Activated CD8-positive, alpha-beta memory T cell treated with anti-CD3 and anti-CD28 coated beads, Interleukin-2, amount 50 U/mL, for 24 hours (primary cell): ENCODE results near the gene FXYD2.

ENCODE experiments used
- DNase-seq: peaks from one replicate; pipeline ENCODE4 v3.0.0-alpha.2; 2020; ENCODE audit errors: extremely low read depth

Gene FXYD2

GRCh38 chr11:117857734-117858414 is 33.3 kb upstream of the FXYD2 start:
- DNase-seq, result no peak

DNA sequence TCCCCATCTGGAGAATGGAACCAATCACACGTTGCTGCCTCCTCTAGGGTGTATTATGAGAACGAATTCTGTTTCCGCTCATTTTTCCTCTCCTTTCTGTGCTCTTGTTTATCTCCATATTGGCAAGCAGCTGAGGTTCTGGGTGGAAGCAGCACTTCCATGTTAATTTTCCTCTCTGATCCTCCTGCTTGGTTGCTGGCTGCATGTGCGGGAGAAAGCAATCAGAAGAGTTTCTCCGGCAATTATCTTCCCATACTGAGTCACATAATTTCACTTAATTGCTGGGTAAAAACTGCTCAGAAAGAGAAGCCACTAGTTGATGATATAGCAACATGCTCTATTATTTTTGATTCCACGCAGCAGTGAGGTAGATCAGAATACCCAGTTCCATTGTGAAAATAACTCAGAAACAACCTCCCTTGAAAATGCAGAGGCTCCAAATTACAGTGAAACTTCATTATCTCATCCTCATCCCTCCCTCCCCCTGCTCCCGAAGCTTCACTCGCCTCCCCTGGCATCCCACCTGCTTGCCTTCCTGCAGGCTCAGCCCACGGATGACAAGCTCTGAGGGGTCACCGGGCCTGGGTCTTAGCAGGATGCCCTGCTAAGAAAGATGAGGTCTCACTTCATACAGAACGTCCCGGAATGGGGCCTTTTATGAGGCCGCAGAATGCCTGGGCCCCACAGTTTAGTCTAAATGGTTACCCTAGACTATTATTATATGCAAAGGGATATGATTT is 31.5 kb upstream of the FXYD2 start:
- no peak for DNase-seq

DNA sequence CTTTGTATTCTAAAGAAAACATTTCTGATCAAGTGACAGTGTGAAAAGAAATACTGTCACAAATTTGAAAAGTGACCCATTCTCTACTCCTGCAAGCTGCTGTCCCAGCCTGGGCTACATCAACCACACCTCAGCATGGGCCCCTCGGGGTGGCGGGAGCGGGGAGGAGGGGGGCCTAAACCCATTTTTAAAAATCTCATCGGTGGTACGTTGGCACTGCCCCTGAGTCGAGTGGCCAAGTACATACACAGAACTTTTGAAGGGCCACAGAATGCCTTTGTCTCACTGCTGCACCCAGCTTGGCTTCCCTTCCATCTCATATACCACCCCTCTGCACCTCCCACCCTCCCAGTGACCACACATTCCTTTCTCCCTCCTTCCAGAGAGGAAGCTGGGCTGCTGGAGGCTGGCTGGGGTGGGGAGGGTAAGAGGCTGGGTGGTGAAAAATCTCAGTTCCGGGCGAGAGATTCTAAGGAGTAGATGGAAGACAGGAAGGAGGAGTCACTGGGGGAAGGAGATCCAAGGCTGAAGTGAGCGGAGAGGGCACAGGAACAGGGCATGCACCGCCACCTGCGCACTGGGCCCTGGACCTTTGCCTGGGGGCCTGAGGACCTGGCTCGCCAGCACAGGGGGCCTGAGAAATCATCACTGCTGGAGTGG is 30.8 kb upstream of the FXYD2 start:
- DNase-seq, result no peak

DNA sequence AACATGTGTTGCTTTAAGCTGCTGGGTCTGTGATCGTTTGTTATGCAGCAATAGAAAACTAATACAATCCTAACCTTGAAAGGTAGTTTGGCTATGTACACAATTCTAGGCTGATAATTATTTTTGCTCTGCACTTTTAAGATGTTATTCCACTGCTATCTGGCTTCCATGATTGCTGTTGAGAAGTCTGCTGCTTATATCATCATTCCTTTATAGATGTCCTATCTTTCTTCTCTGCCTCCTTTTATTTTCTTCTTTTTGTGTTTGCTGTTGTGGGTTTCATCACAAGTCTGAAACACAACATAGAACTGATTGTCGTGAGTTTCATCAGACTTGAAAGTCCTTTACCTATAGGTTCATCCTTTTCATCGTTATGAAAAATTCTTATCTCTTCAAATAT is 27.8 kb upstream of the FXYD2 start:
- no peak for DNase-seq

DNA sequence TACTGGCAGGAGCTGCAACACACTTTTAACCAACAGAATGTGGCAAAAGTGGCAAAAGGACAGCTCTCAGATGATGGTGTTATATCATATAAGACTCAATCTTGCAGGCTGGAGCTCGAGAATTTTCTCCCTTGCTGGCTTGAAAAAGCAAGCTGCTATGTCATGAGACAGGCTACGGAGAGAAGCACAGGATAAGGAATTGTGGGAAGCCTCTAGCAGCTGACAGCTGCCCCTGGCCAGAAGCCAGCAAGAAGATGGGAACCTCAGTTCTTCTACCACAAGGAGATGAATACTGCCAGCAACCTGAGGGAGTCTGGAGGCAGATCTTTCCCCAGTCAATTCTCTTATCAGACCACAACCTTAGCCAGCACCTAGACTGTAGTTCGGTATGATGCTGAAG is 27.3 kb upstream of the FXYD2 start:
- DNase-seq, result no peak

DNA sequence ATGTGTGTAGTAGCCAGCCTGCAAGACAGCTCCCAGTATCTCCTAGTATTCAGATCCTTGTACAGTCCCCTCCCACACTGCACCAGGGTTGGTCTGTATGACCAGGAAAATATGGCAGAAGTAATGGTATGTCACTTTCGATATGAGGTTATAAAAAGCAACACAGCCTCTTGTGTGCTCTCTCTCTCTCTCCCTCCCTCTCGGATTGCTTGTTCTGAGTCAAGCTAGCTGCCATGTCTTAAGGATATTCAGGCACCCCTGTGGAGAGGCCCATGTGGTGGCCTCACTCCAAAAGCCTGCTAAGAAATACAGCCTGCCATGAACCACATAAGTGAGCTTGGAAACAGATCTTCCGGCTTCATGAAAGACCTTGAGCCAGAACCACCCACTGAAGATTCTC is 26.6 kb upstream of the FXYD2 start:
- DNase-seq, result no peak

- no peak for DNase-seq
These were observed 25.4 kb upstream of the FXYD2 start for GRCh38 chr11:117849781-117850414.

DNA sequence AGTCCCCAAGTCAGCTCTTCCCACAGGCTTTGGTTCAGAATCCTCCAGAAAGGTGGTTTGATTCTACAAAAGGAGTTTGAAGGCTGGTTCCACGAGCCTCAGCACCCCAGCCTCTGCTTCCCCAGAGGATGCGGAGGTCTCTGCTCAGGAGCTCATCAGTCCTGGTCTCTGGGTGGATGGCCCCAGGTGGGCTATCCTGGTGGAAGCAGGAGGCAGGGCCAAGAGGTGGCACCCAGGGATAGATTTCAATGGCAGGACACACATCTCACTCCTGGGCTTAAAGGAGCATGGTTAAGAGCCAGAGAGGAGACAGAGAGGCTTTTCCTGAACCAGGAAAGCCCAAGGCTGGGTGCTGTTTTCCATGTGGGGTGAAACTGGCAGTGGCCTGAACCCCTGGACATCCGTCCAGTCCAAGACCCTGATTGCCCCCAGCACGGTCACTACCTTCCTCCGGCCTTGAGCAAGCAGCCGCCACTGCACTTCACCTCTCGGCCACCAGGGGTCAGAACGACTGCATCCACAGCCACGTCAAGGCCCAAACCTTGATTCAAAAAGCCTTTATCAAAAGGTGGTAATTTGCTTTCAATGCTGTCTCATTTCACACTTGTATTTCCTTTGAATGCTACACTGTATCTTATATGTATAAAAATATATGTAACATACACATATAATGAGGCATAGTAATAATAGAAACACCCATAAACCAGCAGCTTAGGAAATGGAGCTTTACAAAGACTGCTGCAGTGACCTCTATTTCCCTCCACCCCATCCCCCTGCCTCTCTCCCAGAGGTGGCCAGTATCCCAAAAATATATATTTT is 19.3 kb upstream of the FXYD2 start:
- peak; percentile 66 for DNase-seq

DNA sequence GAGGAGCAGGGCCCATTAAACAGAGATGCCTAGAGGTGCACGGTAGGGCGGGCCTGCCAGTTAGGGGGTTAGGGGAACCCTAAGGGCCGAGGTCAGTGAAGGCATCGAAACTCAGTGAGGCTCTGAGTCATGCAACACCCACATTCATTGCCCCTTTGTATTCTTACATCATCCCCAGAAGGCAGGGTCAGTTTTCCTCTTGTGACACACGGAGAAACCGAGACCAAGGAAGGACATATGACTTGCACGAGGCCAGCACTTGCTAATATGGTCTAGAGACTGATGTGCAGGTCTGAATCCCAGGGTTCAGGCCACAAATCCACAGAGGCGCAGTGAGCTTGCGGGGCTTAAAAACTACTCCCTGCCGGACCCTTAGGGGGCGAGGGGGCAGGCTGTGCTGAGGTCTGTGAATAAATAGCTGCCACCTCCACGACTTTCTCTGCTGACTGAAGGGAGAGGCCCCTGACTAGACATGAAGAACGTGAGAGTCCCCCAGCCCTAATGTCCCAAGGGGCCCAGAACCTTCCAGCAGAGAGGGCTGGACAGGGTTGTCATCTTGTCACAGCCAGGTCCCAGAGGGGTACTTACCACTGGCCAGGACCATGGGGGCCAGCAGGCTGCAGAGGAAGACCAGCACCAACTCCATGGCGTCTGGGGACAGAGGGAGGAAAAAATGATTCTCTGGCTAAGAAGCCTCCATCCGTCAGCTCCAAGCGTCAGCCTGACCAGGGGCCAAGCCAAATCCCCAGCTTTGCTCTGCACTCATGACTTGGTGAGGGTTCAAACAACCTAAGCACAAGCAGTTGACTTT is 17.8 kb upstream of the FXYD2 start:
- DNase-seq, result no peak

- DNase-seq, result no peak
These were observed 17.0 kb upstream of the FXYD2 start for GRCh38 chr11:117841551-117842031.

- DNase-seq, result no peak
These were observed 16.5 kb upstream of the FXYD2 start for GRCh38 chr11:117840881-117841550.

DNA sequence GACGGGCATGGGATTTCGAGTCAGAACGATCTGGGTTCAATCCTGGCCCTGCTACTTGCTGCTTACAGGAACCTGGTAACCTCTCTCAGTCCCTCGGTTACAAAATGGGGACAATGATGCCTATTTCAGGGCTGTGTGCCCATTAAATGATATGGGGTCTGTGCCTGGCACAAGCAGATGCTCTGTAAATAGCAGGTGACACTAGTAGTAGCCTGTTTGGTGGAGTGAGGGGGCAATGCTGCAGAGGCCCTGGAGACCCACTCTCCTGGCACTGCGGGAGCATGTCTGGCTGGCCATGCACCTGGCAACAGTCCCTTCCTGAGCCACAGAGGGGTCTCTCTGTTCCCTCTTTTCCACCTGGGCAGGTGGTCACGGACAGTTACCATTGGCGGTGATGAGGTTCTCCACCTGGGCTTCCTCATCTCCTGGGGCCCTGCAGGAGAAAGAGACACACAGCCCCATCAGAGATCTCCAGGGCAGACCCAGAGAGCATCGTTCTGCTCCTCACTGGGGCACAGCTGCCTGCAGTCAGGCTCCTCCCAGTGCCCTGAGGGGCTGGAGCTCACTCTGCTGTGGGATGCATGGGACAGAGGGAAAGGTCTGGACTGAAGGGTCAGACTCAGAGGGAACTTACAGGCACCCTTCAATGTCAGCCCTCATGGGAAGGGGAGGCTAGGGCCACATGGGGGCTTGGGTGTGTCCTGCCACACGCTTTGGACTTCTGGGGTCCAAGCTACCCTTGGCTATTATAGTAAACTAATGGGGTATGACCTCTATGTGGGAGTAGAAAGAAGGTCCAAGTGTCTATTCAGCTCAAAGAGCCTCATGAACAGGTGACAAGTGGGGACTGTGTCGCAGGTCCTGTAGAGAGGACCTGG is 15.6 kb upstream of the FXYD2 start:
- DNase-seq, result no peak

- DNase-seq, result no peak
These were observed 14.9 kb upstream of the FXYD2 start for GRCh38 chr11:117839380-117839881.

GRCh38 chr11:117838901-117839300 is 14.4 kb upstream of the FXYD2 start:
- DNase-seq, result no peak

DNA sequence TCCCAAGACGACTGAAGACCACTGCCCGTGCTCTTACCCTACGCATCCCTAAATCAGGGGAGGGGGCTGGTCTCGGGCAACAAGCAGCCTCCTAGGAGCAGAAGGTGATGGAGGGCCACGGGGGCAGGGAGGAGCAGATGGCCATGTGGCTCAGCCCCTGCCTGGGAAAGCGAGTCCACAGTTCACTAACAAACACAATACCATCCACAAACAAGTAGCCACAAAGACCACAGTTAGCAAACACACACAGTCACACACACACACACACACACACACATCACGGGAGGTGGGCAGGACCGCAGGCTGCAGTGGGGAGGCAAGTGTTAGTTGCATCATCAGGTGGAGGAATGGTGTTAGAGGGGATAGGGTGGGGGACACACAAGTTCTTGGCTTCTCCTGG is 13.2 kb upstream of the FXYD2 start:
- no peak for DNase-seq

DNA sequence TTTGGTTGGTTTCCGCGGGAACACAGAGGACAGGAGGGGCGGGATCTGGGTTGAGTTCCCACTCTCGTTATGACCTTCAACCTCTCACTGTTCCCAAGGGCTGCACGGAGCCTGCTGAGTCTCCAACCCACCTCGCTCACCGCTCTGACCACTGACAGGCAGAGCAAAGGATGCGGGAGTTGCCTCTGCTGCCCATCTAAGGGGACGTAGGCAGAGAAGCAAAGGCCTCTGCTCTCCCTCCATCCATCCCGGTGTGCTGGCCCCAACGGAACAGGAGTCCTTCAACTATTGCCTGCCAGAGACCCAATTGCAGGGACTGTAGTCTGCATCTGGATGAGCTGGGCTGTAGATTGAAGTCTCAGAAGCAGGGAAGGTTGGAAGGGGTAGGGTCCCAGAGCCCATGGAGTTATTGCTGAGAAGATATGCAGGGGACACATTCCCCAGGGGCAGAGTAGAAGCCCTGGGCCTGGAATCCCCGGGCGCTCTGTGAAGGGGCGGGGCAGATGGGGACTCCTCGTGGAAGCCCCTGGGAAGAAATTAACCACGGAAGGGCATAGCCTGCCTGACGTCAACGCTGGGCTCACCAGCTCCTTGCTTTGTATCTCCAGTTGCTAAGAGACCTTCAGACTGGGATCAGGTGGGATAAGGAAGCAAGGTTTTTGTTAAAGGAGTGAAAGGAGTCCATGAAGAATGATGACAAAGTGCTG is 12.7 kb upstream of the FXYD2 start:
- no peak for DNase-seq

DNA sequence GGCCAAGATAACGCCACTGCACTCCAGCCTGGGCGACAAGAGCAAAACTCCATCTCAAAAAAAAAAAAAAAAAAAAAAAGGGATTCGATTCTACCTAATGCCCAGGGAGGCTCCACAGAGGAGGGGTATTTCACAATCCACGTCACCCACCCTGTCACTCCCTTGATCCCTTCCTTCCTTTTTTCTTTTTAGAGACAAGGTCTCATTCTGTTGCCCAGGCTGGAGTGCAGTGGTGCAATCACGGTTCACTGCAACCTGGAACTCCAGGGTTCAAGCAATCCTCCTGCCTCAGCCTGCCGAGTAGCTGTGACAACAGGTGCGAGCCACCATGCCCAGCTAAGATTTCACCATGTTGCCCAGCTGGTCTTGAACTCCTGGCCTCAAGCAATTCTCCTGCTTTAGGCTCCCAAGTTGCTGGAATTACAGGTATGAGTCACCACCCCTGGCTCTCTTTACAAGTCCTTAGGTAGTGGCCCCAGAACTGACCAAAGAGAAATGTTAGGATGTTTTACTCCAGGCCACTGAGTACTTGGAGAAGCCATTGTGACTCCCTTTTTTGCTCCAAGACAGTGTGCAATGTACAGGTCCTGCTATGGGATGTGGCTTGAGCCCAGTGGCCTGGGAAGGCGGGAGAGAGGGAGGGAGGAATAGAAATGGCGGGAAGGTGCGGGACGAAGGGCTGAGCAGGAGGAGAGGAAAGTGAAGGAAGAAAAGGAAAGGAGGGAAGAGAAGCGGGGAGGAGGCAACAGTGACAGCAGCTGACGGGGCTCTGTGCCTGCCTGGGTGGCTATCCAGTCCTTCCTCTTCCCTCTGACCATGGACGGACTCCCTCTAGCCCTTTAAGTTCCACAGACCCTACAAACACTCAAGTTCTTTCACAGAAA is 11.8 kb upstream of the FXYD2 start:
- no peak for DNase-seq
